Esophagus muscularis mucosa (tissue), 3 donors: ENCODE results near the gene FAM83B.

Source experiments
- CTCF ChIP-seq, 3 experiments: fragments of 200-600 bp in 2 of 3; fragments of 450-650 bp in 1 of 3; sonication (generic) in 2 of 3; IDR thresholded peaks; one replicate each; pipeline ENCODE4 v1.5.1; 2017 to 2019; ENCODE audit warnings: antibody characterized with exemption in 3 of 3, mild to moderate bottlenecking in 2 of 3, moderate library complexity in 1 of 3
- POLR2A ChIP-seq: fragments of 450-650 bp; IDR thresholded peaks from one replicate; pipeline ENCODE4 v1.6.1; 2017; ENCODE audit warnings: antibody characterized with exemption, moderate library complexity, mild to moderate bottlenecking, low read depth
- POLR2AphosphoS5 ChIP-seq, 2 donors: sonication (generic); formaldehyde crosslinking; IDR thresholded peaks; one replicate each; pipeline ENCODE4 v1.6.1; 2017; ENCODE audit warnings: antibody characterized with exemption in 2 of 2

DNA sequence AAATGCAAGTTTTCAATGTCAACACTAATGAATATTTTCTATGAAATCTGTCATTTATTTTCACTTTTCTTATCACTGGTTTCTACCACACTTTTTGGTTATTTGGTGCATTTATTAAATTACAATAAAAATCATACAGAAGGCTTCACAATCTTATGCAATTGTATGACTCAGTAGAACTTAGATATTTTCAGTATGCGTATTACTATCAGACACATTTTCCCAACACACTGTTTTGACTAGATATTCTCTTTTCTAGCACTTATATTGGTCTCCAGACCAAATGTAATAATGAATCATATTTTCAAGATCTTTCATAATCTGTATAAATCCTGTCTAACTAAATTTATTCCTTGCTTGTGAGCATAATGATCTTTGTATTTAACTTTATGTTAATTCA, 74.1 kb downstream of the FAM83B start:
- TF ChIP-seq POLR2A = no peak
- TF ChIP-seq CTCF (IDR thresholded peaks at IDR 0.05) = no peak
- no peak for TF ChIP-seq POLR2AphosphoS5 (IDR thresholded peaks at IDR 0.05)
